Colonic mucosa (tissue), 4 donors: ENCODE results near the gene MAK. TPM values are rescaled to one million over a fixed set of nuclear protein-coding genes. Genes with fewer than 3 reads are reported as not detected.

Source experiments
- DNase-seq: peaks from one replicate; pipeline ENCODE4 v3.0.0-alpha.2; 2020
- H3K27ac ChIP-seq: fragments of 200-600 bp; one replicate; pipeline ENCODE4 v1.8.0; 2021
- H3K27me3 ChIP-seq: fragments of 200-600 bp; one replicate; pipeline ENCODE4 v1.8.0; 2021
- H3K36me3 ChIP-seq: fragments of 200-600 bp; one replicate; pipeline ENCODE4 v1.8.0; 2021
- H3K4me1 ChIP-seq: fragments of 200-600 bp; one replicate; pipeline ENCODE4 v1.8.0; 2021; ENCODE audit warnings: mild to moderate bottlenecking
- H3K4me3 ChIP-seq: fragments of 200-600 bp; one replicate; pipeline ENCODE4 v1.8.0; 2021
- H3K9ac ChIP-seq, 2 donors: one replicate each; pipeline ENCODE4 v1.7.0; 2013; ENCODE audit warnings: control low read depth in 2 of 2, low read depth in 2 of 2, low read length in 2 of 2
- H3K9me3 ChIP-seq: fragments of 200-600 bp; one replicate; pipeline ENCODE4 v1.8.0; 2021
- intact Hi-C: fragments of 100-400 bp; cut with DNase I; formaldehyde crosslinking; loops from one replicate; pipeline ENCODE4 v1.14.1; 2022
- total RNA-seq, 2 donors: library from RNA; stranded (reverse); fragmentation: NEBNext Ultra II Directional in 1 of 2; extraction: Animal tissue kit (Norgen Biotek cat#: 25700) in 1 of 2; gene quantifications; one replicate each; pipeline ENCODE4 v1.2.1, GENCODE V29; 2021
- TF ChIP-seq, protein P1 (sequence below): fragments of 200-600 bp; IDR thresholded peaks from one replicate; pipeline ENCODE4 v1.8.0; 2022; ENCODE audit warnings: antibody characterized with exemption, mild to moderate bottlenecking
- donor health status: healthy.
- donor health status: DM: no; HTN: no; CAD: no.
- donor health status: DM: no; HTN: no; CAD: no.

The MAK gene
- total RNA-seq, 2 donors from 2014 or later: not detected

- no peak for DNase-seq
- no peaks in the 10 kb centered on the region for H3K36me3 ChIP-seq
- intact Hi-C loops: no loop called here
Measured at GRCh38 chr6:10809098-10809497, 29.2 kb downstream of the MAK start.

DNA sequence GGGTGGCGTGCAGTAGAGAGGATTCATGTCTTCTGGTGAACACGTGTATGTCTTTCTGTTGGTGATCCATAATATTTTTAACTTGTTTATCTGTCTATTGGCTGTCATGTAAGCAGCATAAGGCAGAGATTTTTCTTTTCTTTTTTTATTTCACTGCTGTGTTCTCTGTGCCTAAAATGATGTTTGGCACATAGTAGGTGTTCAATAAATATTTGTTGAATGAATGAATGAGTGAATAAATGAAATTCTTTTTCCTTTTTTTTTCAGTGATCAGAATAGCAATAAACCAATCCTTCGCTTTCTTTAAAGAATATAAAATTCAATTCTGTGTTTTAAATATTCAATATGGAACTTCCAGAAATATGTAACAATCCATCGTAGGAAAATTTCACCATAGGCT, 30.0 kb downstream of the MAK start:
- no peaks in the 10 kb centered on the region for H3K4me1 ChIP-seq
- no peaks in the 10 kb centered on the region for H3K36me3 ChIP-seq
- H3K9ac ChIP-seq: no peak overlapping the region
- H3K27ac ChIP-seq: no peak overlapping the region
- H3K4me3 ChIP-seq: no peak overlapping the region
- no peak for DNase-seq
- no peaks in the 10 kb centered on the region for H3K9me3 ChIP-seq
- H3K27me3 ChIP-seq: no peaks in the 10 kb centered on the region
- TF ChIP-seq, protein P1, sequence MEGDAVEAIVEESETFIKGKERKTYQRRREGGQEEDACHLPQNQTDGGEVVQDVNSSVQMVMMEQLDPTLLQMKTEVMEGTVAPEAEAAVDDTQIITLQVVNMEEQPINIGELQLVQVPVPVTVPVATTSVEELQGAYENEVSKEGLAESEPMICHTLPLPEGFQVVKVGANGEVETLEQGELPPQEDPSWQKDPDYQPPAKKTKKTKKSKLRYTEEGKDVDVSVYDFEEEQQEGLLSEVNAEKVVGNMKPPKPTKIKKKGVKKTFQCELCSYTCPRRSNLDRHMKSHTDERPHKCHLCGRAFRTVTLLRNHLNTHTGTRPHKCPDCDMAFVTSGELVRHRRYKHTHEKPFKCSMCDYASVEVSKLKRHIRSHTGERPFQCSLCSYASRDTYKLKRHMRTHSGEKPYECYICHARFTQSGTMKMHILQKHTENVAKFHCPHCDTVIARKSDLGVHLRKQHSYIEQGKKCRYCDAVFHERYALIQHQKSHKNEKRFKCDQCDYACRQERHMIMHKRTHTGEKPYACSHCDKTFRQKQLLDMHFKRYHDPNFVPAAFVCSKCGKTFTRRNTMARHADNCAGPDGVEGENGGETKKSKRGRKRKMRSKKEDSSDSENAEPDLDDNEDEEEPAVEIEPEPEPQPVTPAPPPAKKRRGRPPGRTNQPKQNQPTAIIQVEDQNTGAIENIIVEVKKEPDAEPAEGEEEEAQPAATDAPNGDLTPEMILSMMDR: no peak
- intact Hi-C loops: no loop called here

More at GRCh38 chr6:10809098-10809497, 29.2 kb downstream of the MAK start:
- no peaks in the 10 kb centered on the region for H3K27me3 ChIP-seq
- TF ChIP-seq, protein P1: no peak
- H3K27ac ChIP-seq: no peak overlapping the region
- no peak overlapping the region for H3K4me3 ChIP-seq
- H3K9ac ChIP-seq: no peak overlapping the region
- no peaks in the 10 kb centered on the region for H3K9me3 ChIP-seq
- no peaks in the 10 kb centered on the region for H3K4me1 ChIP-seq

GRCh38 chr6:10801224-10801848, 37.0 kb downstream of the MAK start:
- intact Hi-C loops: loop anchor here (2.0 kb wide), 1 partner anchor 291 kb away; no protein-coding TSS in a partner anchor
- H3K4me3 ChIP-seq: no peak overlapping the region
- H3K27me3 ChIP-seq: no peaks in the 10 kb centered on the region
- no peaks in the 10 kb centered on the region for H3K36me3 ChIP-seq
- H3K9me3 ChIP-seq: no peaks in the 10 kb centered on the region
- DNase-seq: peak; percentile 51
- H3K4me1 ChIP-seq: no peaks in the 10 kb centered on the region
- no peak overlapping the region for H3K9ac ChIP-seq
- no peak overlapping the region for H3K27ac ChIP-seq
- TF ChIP-seq, protein P1: peak; percentile 98

DNA sequence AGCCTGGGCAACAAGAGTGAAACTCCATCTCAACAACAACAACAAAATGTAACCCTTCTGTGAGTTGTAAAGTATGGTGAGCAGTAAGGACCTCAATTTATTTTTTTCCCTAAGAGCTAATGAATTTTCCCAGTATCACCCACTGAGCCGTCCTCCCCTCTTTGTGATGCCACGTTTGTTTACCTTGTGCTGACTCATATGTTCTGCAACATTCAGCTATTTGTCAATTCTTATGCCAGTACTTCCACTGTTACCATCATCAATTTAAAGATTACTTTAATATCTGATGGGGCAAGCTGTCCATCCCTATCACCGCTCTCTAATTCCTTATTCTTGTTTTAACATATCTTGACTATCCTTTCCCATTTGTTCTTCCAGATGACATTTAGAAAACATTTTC, 37.5 kb downstream of the MAK start:
- intact Hi-C loops: loop anchor here (2.0 kb wide), 1 partner anchor 290 kb away; no protein-coding TSS in a partner anchor
- no peaks in the 10 kb centered on the region for H3K4me1 ChIP-seq
- H3K27ac ChIP-seq: no peak overlapping the region
- DNase-seq: no peak
- no peak overlapping the region for H3K9ac ChIP-seq
- no peaks in the 10 kb centered on the region for H3K36me3 ChIP-seq
- H3K27me3 ChIP-seq: no peaks in the 10 kb centered on the region
- TF ChIP-seq, protein P1: no peak
- H3K4me3 ChIP-seq: no peak overlapping the region
- H3K9me3 ChIP-seq: no peaks in the 10 kb centered on the region

GRCh38 chr6:10794239-10794638, 44.1 kb downstream of the MAK start:
- Histone ChIP-seq H3K9me3 (no peaks in the 10 kb centered on the region), H3K4me3 (no peak overlapping the region), H3K27ac (no peak overlapping the region), H3K9ac (no peak overlapping the region), H3K4me1 (no peaks in the 10 kb centered on the region), H3K27me3 (no peaks in the 10 kb centered on the region), H3K36me3 (no peaks in the 10 kb centered on the region)
- TF ChIP-seq, protein P1: no peak
- no peak for DNase-seq
- intact Hi-C loops: no loop called here
